SU-DHL-6 (cell line): Measurements from ENCODE around the gene CDH1.

ENCODE experiments used
- H2AFZ ChIP-seq: fragments of 200-600 bp; sonication (generic); 2 replicates; pipeline ENCODE4 v1.6.1; 2014; ENCODE audit warnings: low read depth, mild to moderate bottlenecking, moderate library complexity, mixed read lengths, antibody characterized with exemption, low read length; ENCODE audit not compliant: severe bottlenecking
- H3F3A ChIP-seq: fragments of 200-600 bp; shearing (Covaris generic); 2 replicates; pipeline ENCODE4 v1.6.0; 2016; ENCODE audit warnings: antibody characterized with exemption, mild to moderate bottlenecking; ENCODE audit not compliant: insufficient read depth
- H3K27ac ChIP-seq: fragments of 200-600 bp; sonication (generic); 2 replicates; pipeline ENCODE4 v1.5.1; 2016; ENCODE audit warnings: low read depth, mild to moderate bottlenecking, low read length, moderate library complexity, mixed read lengths
- H3K27me3 ChIP-seq: fragments of 200-600 bp; sonication (generic), shearing (Covaris generic); 2 replicates; pipeline ENCODE4 v1.6.0; 2014; ENCODE audit warnings: mild to moderate bottlenecking, low read length
- H3K36me3 ChIP-seq: fragments of 200-600 bp; sonication (generic); 2 replicates; pipeline ENCODE4 v1.6.1; 2014; ENCODE audit warnings: mild to moderate bottlenecking, low read length, mixed read lengths
- H3K4me2 ChIP-seq: fragments of 300-600, 200-600 bp; shearing (Covaris generic), sonication (generic); 2 replicates; pipeline ENCODE4 v1.6.0; 2014; ENCODE audit warnings: low read length, low read depth, mild to moderate bottlenecking; ENCODE audit not compliant: poor library complexity, severe bottlenecking
- H3K4me3 ChIP-seq: fragments of 200-600 bp; sonication (generic); 2 replicates; pipeline ENCODE4 v1.5.1; 2014; ENCODE audit warnings: antibody characterized with exemption, low read length, mild to moderate bottlenecking, mixed read lengths; ENCODE audit not compliant: insufficient read depth, poor library complexity, severe bottlenecking
- H3K79me2 ChIP-seq: fragments of 200-600 bp; sonication (generic); 2 replicates; pipeline ENCODE4 v1.6.1; 2014; ENCODE audit warnings: mild to moderate bottlenecking, low read length, moderate library complexity; ENCODE audit not compliant: insufficient read depth
- H3K9ac ChIP-seq: fragments of 200-600 bp; sonication (generic); 2 replicates; pipeline ENCODE4 v1.7.0; 2014; ENCODE audit warnings: mild to moderate bottlenecking, low read length
- H3K9me2 ChIP-seq: fragments of 200-600 bp; sonication (generic); replicated peaks from 2 replicates; pipeline ENCODE4 v1.6.1; 2014; ENCODE audit warnings: low read length; ENCODE audit not compliant: insufficient read depth
- H3K9me3 ChIP-seq: fragments of 200-600 bp; sonication (generic); 2 replicates; pipeline ENCODE4 v1.6.1; 2014; ENCODE audit warnings: low read length, mixed read lengths; ENCODE audit not compliant: insufficient read depth
- H4K20me1 ChIP-seq: fragments of 200-600 bp; sonication (generic); 2 replicates; pipeline ENCODE4 v1.6.1; 2014; ENCODE audit warnings: low read depth, mild to moderate bottlenecking, antibody characterized with exemption, low read length, moderate library complexity, mixed read lengths
- EZH2phosphoT487 ChIP-seq: fragments of 200-600 bp; sonication (generic), shearing (Covaris generic); conservative IDR thresholded peaks from 2 replicates; pipeline ENCODE4 v1.6.1; 2018; ENCODE audit warnings: mild to moderate bottlenecking, antibody characterized with exemption, low read length, moderate library complexity, mixed read lengths
- TF ChIP-seq, protein P1 (sequence below): fragments of 200-600 bp; sonication (generic); IDR thresholded peaks from one replicate; pipeline ENCODE4 v1.5.1; 2017; ENCODE audit warnings: antibody characterized with exemption, mild to moderate bottlenecking, low read length, moderate library complexity; ENCODE audit not compliant: insufficient read depth, poor library complexity, severe bottlenecking

The CDH1 gene

DNA sequence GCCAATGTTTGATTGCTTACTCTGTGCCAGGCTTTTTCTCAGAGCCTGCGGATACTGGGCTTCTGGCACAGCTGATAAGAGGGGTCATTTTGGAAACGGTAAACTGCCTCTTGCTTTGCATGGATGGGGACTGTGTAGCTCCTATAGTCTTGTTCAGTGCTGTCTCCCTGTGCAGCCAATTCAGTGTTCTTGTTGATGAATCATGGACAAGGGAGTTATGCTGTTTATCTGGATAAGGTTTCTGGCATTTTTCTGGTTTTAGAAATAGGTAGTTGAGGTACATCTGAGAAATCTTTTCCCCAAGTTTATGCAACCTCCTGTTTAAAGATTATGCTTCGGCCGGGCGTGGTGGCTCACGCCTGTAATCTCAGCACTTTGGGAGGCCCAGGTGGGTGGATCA lies 89.6 kb downstream of the CDH1 start:
- Histone ChIP-seq H4K20me1 (no peaks in the 10 kb centered on the region), H3F3A (no peaks in the 10 kb centered on the region), H3K27ac (no peak overlapping the region), H3K79me2 (no peaks in the 10 kb centered on the region), H3K9ac (no peak overlapping the region), H3K27me3 (no peaks in the 10 kb centered on the region), H3K4me2 (no peak overlapping the region), H3K9me2 (no peaks in the 10 kb centered on the region), H3K36me3 (no peaks in the 10 kb centered on the region), H3K9me3 (no peaks in the 10 kb centered on the region), H2AFZ (no peak overlapping the region), H3K4me3 (no peak overlapping the region)
- no peak for TF ChIP-seq EZH2phosphoT487
- TF ChIP-seq, protein P1, sequence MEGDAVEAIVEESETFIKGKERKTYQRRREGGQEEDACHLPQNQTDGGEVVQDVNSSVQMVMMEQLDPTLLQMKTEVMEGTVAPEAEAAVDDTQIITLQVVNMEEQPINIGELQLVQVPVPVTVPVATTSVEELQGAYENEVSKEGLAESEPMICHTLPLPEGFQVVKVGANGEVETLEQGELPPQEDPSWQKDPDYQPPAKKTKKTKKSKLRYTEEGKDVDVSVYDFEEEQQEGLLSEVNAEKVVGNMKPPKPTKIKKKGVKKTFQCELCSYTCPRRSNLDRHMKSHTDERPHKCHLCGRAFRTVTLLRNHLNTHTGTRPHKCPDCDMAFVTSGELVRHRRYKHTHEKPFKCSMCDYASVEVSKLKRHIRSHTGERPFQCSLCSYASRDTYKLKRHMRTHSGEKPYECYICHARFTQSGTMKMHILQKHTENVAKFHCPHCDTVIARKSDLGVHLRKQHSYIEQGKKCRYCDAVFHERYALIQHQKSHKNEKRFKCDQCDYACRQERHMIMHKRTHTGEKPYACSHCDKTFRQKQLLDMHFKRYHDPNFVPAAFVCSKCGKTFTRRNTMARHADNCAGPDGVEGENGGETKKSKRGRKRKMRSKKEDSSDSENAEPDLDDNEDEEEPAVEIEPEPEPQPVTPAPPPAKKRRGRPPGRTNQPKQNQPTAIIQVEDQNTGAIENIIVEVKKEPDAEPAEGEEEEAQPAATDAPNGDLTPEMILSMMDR = no peak

DNA sequence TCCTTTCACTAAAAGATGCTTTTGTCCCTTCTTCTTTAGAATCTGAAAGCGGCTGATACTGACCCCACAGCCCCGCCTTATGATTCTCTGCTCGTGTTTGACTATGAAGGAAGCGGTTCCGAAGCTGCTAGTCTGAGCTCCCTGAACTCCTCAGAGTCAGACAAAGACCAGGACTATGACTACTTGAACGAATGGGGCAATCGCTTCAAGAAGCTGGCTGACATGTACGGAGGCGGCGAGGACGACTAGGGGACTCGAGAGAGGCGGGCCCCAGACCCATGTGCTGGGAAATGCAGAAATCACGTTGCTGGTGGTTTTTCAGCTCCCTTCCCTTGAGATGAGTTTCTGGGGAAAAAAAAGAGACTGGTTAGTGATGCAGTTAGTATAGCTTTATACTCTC lies 96.2 kb downstream of the CDH1 start:
- Histone ChIP-seq H3K79me2 (no peaks in the 10 kb centered on the region), H3K9me2 (no peaks in the 10 kb centered on the region), H3K4me3 (no peak overlapping the region), H3K27ac (no peak overlapping the region), H3K27me3 (no peaks in the 10 kb centered on the region), H3K4me2 (no peak overlapping the region), H3F3A (no peaks in the 10 kb centered on the region), H3K9me3 (no peaks in the 10 kb centered on the region), H3K9ac (no peak overlapping the region), H4K20me1 (no peaks in the 10 kb centered on the region), H2AFZ (no peak overlapping the region), H3K36me3 (no peaks in the 10 kb centered on the region)
- TF ChIP-seq EZH2phosphoT487 = no peak
- TF ChIP-seq, protein P1 = no peak

DNA sequence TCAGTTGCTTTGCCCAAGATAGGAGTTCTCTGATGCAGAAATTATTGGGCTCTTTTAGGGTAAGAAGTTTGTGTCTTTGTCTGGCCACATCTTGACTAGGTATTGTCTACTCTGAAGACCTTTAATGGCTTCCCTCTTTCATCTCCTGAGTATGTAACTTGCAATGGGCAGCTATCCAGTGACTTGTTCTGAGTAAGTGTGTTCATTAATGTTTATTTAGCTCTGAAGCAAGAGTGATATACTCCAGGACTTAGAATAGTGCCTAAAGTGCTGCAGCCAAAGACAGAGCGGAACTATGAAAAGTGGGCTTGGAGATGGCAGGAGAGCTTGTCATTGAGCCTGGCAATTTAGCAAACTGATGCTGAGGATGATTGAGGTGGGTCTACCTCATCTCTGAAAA lies 97.5 kb downstream of the CDH1 start:
- H3K79me2 ChIP-seq = no peaks in the 10 kb centered on the region
- H3K27me3 ChIP-seq = no peaks in the 10 kb centered on the region
- no peak overlapping the region for H3K4me3 ChIP-seq
- H3K9me2 ChIP-seq = no peaks in the 10 kb centered on the region
- H4K20me1 ChIP-seq = no peaks in the 10 kb centered on the region
- no peak overlapping the region for H3K4me2 ChIP-seq
- H3K9me3 ChIP-seq = no peaks in the 10 kb centered on the region
- H3K9ac ChIP-seq = no peak overlapping the region
- no peaks in the 10 kb centered on the region for H3F3A ChIP-seq
- H2AFZ ChIP-seq = no peak overlapping the region
- no peak overlapping the region for H3K27ac ChIP-seq
- TF ChIP-seq, protein P1 = no peak
- TF ChIP-seq EZH2phosphoT487 = no peak
- no peaks in the 10 kb centered on the region for H3K36me3 ChIP-seq
